Sciatic nerve (tissue), 2 donors: ENCODE results near the gene SLC23A3. TPM values are rescaled to one million over a fixed set of nuclear protein-coding genes. Genes with fewer than 3 reads are reported as not detected.

ENCODE experiments used
- ATAC-seq: fragments of 200-7000 bp; cut with Tn5 transposase; one replicate; pipeline ENCODE4 v1.9.1; 2020; ENCODE audit warnings: mild to moderate bottlenecking, moderate library complexity
- DNase-seq: peaks from one replicate; pipeline ENCODE4 v3.0.0-alpha.2; 2020; ENCODE audit warnings: low spot score
- intact Hi-C: fragments of 100-400 bp; cut with DNase I; formaldehyde crosslinking; loops from one replicate; pipeline ENCODE4 v1.14.2; 2022
- total RNA-seq: library from RNA; stranded (reverse); fragmentation: NEBNext Ultra II Directional; extraction: Animal tissue kit (Norgen Biotek cat#: 25700); gene quantifications from one replicate; pipeline ENCODE4 v1.2.1, GENCODE V29; 2021
- donor health status: DM: no; HTN: no; CAD: no.
- donor health status: DM: no; HTN: no; CAD: no.

The SLC23A3 gene
- total RNA-seq, 1 donor from 2014 or later: 3.3 TPM

- DNase-seq (peak; percentile 80), ATAC-seq (no peak)
- intact Hi-C loops: loop anchor here (5.0 kb wide), 1 partner anchor 39 kb away; the partner anchor contains the start of gene ABCB6
These were observed 8.7 kb upstream of the SLC23A3 start for GRCh38 chr2:219178377-219179175.

GRCh38 chr2:219177552-219178376, 7.9 kb upstream of the SLC23A3 start, which contains the start of gene RETREG2:
Gene RETREG2 (plus strand): TSS chr2:219178275. CDS start chr2:219178353, 78 bp downstream.
- ATAC-seq: peak; percentile 95
- peak; percentile 91 for DNase-seq
- intact Hi-C loops: loop anchor here (5.0 kb wide), 1 partner anchor 40 kb away; the partner anchor contains the start of gene ABCB6

DNA sequence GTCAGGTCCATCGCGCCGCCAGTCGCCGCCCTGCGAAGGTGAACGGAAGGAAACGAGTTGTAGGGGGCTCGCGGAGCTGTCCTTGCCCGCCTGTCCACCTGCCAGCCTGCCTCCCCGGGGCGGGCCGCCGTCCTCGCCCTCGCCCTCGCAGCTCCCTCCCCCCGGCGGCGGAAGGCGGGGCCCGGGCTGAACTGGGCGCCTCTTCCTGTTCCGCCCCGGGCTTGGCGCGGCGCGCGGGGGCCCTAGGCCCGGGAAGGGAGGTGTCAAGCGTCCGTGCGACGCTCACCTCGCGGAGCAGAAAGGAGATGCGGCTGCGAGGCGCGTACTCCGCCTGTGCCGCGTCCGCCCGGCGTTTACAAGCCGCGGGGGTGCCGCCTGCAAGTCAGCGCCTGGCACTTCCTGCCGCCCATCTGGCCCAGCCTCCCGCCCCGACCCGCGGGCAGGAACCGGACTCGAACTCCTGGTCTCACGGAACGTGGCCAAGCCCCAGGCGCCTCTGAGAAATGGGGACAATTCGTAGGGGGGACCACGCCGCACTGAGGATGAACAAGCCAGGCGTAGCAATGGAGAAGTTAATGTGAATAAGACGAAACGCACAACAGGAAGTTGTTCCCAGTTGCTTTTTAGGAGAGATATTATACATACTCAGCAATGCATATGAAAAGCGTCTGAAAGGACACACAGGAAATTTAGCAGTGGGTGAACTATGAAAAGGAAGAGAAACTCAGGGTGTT, 7.2 kb upstream of the SLC23A3 start, which contains the start of gene CNPPD1:
CNPPD1 (minus strand) TSS at position 108 of the 734 bp plus-strand sequence; CDS start at position 11, 97 bp downstream.
- peak; percentile 90 for ATAC-seq
- intact Hi-C loops: loop anchor here (5.0 kb wide), 1 partner anchor 40 kb away; the partner anchor contains the start of gene ABCB6
- peak; percentile 94 for DNase-seq

DNA sequence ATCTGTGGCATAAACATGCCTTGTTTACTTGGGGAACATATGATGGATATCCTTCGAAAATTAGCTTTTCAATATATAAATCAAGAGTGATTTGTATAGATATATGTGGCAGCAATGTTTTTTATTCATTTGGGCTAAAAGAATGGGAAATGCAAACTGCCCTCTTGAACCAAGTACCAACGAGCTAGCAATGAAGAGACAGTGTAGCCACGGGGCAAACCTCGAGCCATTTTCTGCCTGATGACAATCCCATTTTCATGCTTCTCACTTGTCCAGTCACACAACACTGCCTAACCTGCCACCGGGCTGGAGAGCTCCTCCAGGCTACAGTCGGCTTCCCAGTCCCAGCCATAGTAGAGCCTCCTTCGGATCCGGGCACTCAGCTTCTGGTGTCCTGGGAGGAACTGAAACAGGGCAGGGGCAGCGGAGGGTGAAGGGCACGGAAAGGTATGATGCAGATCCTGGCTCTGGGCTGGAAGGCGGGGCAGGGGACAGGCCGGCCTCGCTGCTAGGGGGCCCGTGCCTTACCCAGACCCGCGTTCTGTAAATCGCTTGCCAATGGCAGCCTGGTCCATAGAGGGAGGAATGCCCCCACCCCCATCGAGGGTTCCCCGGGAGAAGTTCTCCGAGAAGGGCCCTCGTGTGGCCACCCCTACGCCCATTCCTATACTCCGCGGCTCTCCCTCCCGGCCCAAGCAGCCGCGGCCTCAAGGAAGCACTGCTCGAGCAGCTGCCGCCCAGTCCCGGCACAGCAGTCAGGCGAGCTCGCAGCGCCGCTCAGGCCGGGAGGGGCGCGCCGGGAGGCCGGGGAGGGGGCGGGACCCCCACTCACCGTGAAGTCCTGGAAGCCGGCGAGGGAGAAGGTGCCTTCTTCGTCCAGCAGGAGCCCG, 6.3 kb upstream of the SLC23A3 start:
- ATAC-seq: peak; percentile 23
- intact Hi-C loops: loop anchor here (5.0 kb wide), 1 partner anchor 41 kb away; the partner anchor contains the start of gene ABCB6
- DNase-seq: peak; percentile 77

- intact Hi-C loops: loop anchor here (5.0 kb wide), 1 partner anchor 42 kb away; the partner anchor contains the start of gene ABCB6
- DNase-seq (no peak), ATAC-seq (no peak)
These were observed 5.7 kb upstream of the SLC23A3 start for GRCh38 chr2:219175486-219175885.

- DNase-seq: no peak
- intact Hi-C loops: loop anchor here (5.0 kb wide), 1 partner anchor 42 kb away; the partner anchor contains the start of gene ABCB6
These were observed 5.0 kb upstream of the SLC23A3 start for GRCh38 chr2:219174801-219175200.

GRCh38 chr2:219174146-219174545, 4.3 kb upstream of the SLC23A3 start:
- ATAC-seq (no peak), DNase-seq (no peak)
- intact Hi-C loops: no loop called here

More at GRCh38 chr2:219174801-219175200, 5.0 kb upstream of the SLC23A3 start:
- no peak for ATAC-seq

GRCh38 chr2:219173176-219173575, 3.3 kb upstream of the SLC23A3 start:
- ATAC-seq (no peak), DNase-seq (no peak)
- intact Hi-C loops: no loop called here

GRCh38 chr2:219172231-219173154, 2.7 kb upstream of the SLC23A3 start:
- ATAC-seq: no peak
- DNase-seq: no peak
- intact Hi-C loops: no loop called here

- DNase-seq (peak; percentile 74), ATAC-seq (peak; percentile 95)
- intact Hi-C loops: no loop called here
These were observed 1.4 kb upstream of the SLC23A3 start for GRCh38 chr2:219171231-219171651.

GRCh38 chr2:219168932-219169331, 897 bp downstream of the SLC23A3 start:
- DNase-seq: no peak

GRCh38 chr2:219168526-219168925, 1.3 kb downstream of the SLC23A3 start:
- DNase-seq (no peak), ATAC-seq (no peak)
- intact Hi-C loops: no loop called here

More at GRCh38 chr2:219168932-219169331, 897 bp downstream of the SLC23A3 start:
- intact Hi-C loops: no loop called here
- ATAC-seq: no peak

DNA sequence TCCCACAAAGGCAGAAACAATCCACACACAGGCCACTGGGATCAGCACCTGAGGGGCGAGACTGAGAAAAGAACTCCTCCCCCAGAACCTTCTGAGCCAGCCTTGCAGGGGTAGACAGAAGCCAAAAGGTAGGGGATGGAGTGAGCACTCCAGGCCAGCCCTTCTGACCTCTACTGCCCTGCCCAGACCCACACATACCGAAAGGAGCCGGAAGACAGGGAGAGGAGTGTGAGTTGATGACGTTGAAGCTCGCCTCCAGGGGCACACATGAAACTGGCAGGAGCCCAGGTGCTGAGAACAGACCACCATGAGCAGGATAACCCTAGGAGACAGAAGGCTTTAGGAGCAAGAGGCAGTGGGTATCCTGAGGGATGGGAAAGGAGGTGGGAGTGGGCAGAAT, 1.8 kb downstream of the SLC23A3 start:
- ATAC-seq: no peak
- intact Hi-C loops: no loop called here
- no peak for DNase-seq

GRCh38 chr2:219165058-219165911, 4.5 kb downstream of the SLC23A3 start:
- ATAC-seq: no peak
- intact Hi-C loops: no loop called here
- DNase-seq: no peak

DNA sequence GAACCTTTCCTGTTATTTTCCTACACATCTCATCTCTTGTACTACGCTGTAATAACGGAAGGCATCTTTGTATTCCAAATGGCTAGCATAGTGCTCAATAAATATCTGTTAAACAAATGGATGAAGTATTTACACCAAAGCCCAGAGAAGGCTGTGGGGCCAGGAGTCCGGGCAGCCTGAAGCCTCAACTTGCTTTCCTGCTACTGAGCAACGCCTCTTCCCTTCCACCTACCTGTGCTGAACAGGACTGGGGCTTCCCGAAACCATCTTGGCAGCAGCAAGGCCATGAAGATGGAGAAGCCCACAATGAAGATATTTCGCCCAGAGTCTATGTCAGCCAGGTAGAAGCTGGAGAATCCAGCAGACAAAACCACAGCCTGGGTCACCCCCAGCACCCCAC, 6.7 kb downstream of the SLC23A3 start:
- no peak for ATAC-seq
- intact Hi-C loops: loop anchor here (5.0 kb wide), 1 partner anchor 134 kb away; no protein-coding TSS in a partner anchor
- no peak for DNase-seq

DNA sequence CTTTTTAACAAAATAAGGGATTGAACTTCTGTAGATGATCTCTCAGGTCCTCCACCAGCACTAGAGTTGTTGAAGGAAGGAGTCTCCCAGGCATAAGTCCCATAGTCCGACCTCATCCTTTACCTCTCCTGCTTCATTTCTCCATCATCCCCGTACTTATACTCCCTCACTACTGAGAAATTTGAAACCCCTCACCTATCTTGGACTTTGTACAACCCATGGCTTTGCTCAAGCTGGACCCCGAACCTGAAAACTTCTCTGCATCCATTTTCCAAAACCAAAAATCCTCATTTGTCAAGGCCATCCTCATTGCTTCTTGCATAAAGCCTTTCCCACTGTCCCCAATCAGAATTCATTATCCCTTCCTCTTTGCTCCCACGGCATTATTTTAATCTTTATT, 8.7 kb downstream of the SLC23A3 start:
- ATAC-seq: no peak
- DNase-seq: no peak
- intact Hi-C loops: loop anchor here (5.0 kb wide), 1 partner anchor 136 kb away; no protein-coding TSS in a partner anchor
